ENCODE measurements around the gene CEACAM19. TPM values are rescaled to one million over a fixed set of nuclear protein-coding genes. Genes with fewer than 3 reads are reported as not detected.

CEACAM19 gene
- total and polyA plus RNA-seq, 2 of the 8 experiments (the other 6 are each of a cell fraction or from before 2014, with no cell fraction given), result 3.1 to 3.4 TPM

DNA sequence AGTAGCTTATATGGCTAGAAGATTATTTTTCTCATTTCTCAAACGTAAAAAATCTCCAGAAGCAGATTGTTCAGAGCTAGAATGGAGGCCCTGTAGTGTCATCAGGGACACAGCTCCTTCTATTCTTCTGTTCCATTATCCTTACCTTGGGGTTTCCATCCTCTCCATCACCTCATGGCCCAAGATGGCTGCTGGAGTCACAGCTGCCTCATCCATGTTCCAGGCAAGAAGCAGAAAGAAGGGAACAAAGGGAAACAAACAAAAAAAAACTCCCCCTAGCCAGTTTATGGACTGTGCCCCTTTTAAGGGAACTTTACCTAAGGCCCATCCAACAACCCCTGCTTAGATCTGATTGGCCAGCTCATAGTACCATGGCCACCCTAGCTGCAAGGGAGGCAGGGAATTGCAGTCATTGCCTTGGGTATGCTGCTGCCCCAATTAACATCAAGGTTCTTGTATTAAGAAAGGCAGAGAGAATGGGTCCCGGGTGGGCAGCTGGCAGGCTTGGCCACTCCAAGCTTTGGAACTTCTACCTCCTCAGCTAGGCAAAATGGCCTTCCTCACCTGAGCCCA, 43.4 kb downstream of the CEACAM19 start:
- CTCF ChIA-PET (ENCODE audit: partially characterized antibody), result interaction anchor here (0.7 to 20.6 kb wide), 8 partner anchors 9 to 144 kb away, joined by 3 to 468 read pairs (median 6); partner anchors contain the start of gene BCAM

More for the DNA sequence above, 43.4 kb downstream of the CEACAM19 start:
- no peak overlapping the region for H3K14ac ChIP-seq (ENCODE audit: insufficient read length)
- no peak overlapping the region for H4K91ac ChIP-seq (replicated peaks; ENCODE audit: insufficient read length, low read length)
- no peak overlapping the region for H4K5ac ChIP-seq (ENCODE audit: insufficient read length, low read depth, low read length)
- no peak overlapping the region; the same call in 1 of the 2 replicates for H2AK5ac ChIP-seq (ENCODE audit: low read depth, low read length)
- no peak overlapping the region for H3K56ac ChIP-seq (replicated peaks; ENCODE audit: insufficient read length, low read depth, low read length)
- H3K23ac ChIP-seq (ENCODE audit: insufficient read length), result no peak overlapping the region
- H4K20me1 ChIP-seq (replicated peaks in 1 of 2; ENCODE audit: control insufficient read depth in 1 of 2, insufficient read depth in 2 of 2, low read length in 2 of 2), result no peaks in the 10 kb centered on the region
- no peak overlapping the region for H3K4ac ChIP-seq (replicated peaks; ENCODE audit: insufficient read length, low read depth, low read length)
- DNase-seq (ENCODE audit: low read depth in 1 of 2, low spot score in 2 of 2) (no peak), FAIRE-seq (no peak)
- no peak overlapping the region for H2BK5ac ChIP-seq (ENCODE audit: low read depth, low read length)
- no peak overlapping the region for H3K4me2 ChIP-seq (ENCODE audit: insufficient read depth in 1 of 2, low read depth in 2 of 2, low read length in 2 of 2)
- no peak overlapping the region for H3K27ac ChIP-seq (ENCODE audit: low read depth, low read length)
- H3K79me1 ChIP-seq (ENCODE audit: low read depth, low read length), result no peaks in the 10 kb centered on the region
- peaks cover 8 to 14% of the 10 kb centered on the region in 2 experiments for H3K9me3 ChIP-seq (ENCODE audit: insufficient read depth in 2 of 2, low read depth in 1 of 2, low read length in 1 of 2)
- no peak overlapping the region for H2BK120ac ChIP-seq (replicated peaks; ENCODE audit: low read depth, low read length)
- H3K4me1 ChIP-seq (replicated peaks in 1 of 4; ENCODE audit: control insufficient read depth in 3 of 4, insufficient read depth in 4 of 4, low read length in 3 of 4), result peaks cover 0 to 9% (median 8%) of the 10 kb centered on the region in 4 experiments; a peak in 6 of 7 replicates
- peak overlapping the region; percentile 29; the same call in 1 of the 2 replicates for H2BK15ac ChIP-seq (ENCODE audit: low read length)
- no peak overlapping the region for H2BK12ac ChIP-seq (ENCODE audit: low read depth, low read length)
- POLR2A ChIA-PET (ENCODE audit: partially characterized antibody), result interaction anchor here (0.8 to 1.5 kb wide), 2 partner anchors 9 to 20 kb away, joined by 4 read pairs; no protein-coding TSS in a partner anchor
- H2BK20ac ChIP-seq (ENCODE audit: low read length), result no peak overlapping the region
- H3K9ac ChIP-seq (replicated peaks in 1 of 4; ENCODE audit: extremely low read depth in 1 of 4, low read depth in 3 of 4, low read length in 3 of 4), result no peak overlapping the region
- no peaks in the 10 kb centered on the region; a peak in 1 of 8 replicates for H3K36me3 ChIP-seq (ENCODE audit: control insufficient read depth in 2 of 4, insufficient read depth in 4 of 4, low read length in 3 of 4)
- H3K23me2 ChIP-seq (ENCODE audit: low read depth, low read length), result no peaks in the 10 kb centered on the region; the same call in 1 of the 2 replicates
- no peaks in the 10 kb centered on the region for H3K79me2 ChIP-seq (ENCODE audit: control insufficient read depth in 1 of 2, insufficient read depth in 2 of 2, low read length in 2 of 2)
- no peak overlapping the region for H2AFZ ChIP-seq (ENCODE audit: low read length)
- WGBS, 2 experiments (ENCODE audit: extremely low coverage in 1 of 2, insufficient coverage in 1 of 2, insufficient read length in 1 of 2, insufficient replicate concordance in 2 of 2, low coverage in 1 of 2, low lambda C conversion rate in 2 of 2, missing lambda C conversion rate in 1 of 2), result 50% methylated on average over 2 of the region's 2 CpGs; no CpG with 5 or more reads in 1 of the 2 experiments
- no peak overlapping the region for H4K8ac ChIP-seq (ENCODE audit: extremely low read depth, insufficient read depth, low read length)
- H3K18ac ChIP-seq (ENCODE audit: extremely low read depth, low read length), result no peak overlapping the region
- no peak overlapping the region for H3K4me3 ChIP-seq (ENCODE audit: extremely low read depth in 1 of 4, insufficient read depth in 2 of 4, low read depth in 3 of 4, low read length in 4 of 4)
- H3K27me3 ChIP-seq (replicated peaks in 1 of 4; ENCODE audit: control insufficient read depth in 3 of 4, extremely low read depth in 1 of 4, insufficient read depth in 3 of 4, low read length in 3 of 4), result no peaks in the 10 kb centered on the region
- TF ChIP-seq, protein P1, sequence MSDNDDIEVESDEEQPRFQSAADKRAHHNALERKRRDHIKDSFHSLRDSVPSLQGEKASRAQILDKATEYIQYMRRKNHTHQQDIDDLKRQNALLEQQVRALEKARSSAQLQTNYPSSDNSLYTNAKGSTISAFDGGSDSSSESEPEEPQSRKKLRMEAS (IDR thresholded peaks at IDR 0.05), result no peak
- TF ChIP-seq SRF (IDR thresholded peaks at IDR 0.05; ENCODE audit: low read depth, low read length) (no peak), KDM1A (IDR thresholded peaks at IDR 0.05; ENCODE audit: borderline replicate concordance, low read length) (peak; percentile 55; the same call in 1 of the 2 replicates), EP300 (IDR thresholded peaks at IDR 0.05; ENCODE audit: borderline replicate concordance in 1 of 2, low read depth in 2 of 2, low read length in 2 of 2) (no peak)
